IMR-90 (cell line): ENCODE data around the gene RGS16. TPM values are rescaled to one million over a fixed set of nuclear protein-coding genes. Genes with fewer than 3 reads are reported as not detected.

Experiments used
- ATAC-seq: fragments of 200-7000 bp; cut with Tn5 transposase; 2 replicates; pipeline ENCODE4 v1.9.1; 2020; ENCODE audit warnings: low read depth, mild to moderate bottlenecking, moderate library complexity
- BruUV-seq: library from RNA; stranded (reverse); fragments of 400-500 nt; replicated peaks from 2 replicates; lab custom pipeline; 2021; lab: Mats Ljungman, UMichigan
- CTCF ChIA-PET: fragments of 300-600 bp; formaldehyde crosslinking; extraction: SDS; loops from one replicate; lab custom pipeline; 2021; ENCODE audit warnings: antibody characterized with exemption; lab: Yijun Ruan, JAX
- POLR2A ChIA-PET: fragments of 300-600 bp; sonication (Branson Sonifier 250); formaldehyde crosslinking; loops from one replicate; lab custom pipeline; 2022; ENCODE audit warnings: antibody characterized with exemption; ENCODE audit not compliant: unreplicated experiment; lab: Charles Lee
- DNase-seq: peaks from one replicate; pipeline ENCODE4 v3.0.0; 2013
- H2AFZ ChIP-seq: replicated peaks from 2 replicates; pipeline ENCODE3; 2013; ENCODE audit warnings: low read length, mild to moderate bottlenecking; ENCODE audit not compliant: poor library complexity
- H2AK5ac ChIP-seq: 2 replicates; pipeline ENCODE4 v1.6.1; 2013; ENCODE audit warnings: low read depth, low read length, inconsistent platforms
- H2AK9ac ChIP-seq: replicated peaks from 2 replicates; pipeline ENCODE3; 2013; ENCODE audit warnings: mild to moderate bottlenecking, low read depth, low read length, moderate library complexity; ENCODE audit not compliant: poor library complexity
- H2BK120ac ChIP-seq: 2 replicates; pipeline ENCODE4 v1.6.1; 2013; ENCODE audit warnings: low read depth, low read length, inconsistent platforms
- H2BK15ac ChIP-seq: 3 replicates; pipeline ENCODE4 v1.6.1; 2013; ENCODE audit warnings: low read depth, low read length, inconsistent platforms
- H2BK20ac ChIP-seq: 2 replicates; pipeline ENCODE4 v1.6.1; 2013; ENCODE audit warnings: low read depth, mild to moderate bottlenecking, inconsistent platforms, low read length, moderate library complexity
- H2BK5ac ChIP-seq: 2 replicates; pipeline ENCODE4 v1.6.1; 2013; ENCODE audit warnings: mild to moderate bottlenecking, low read depth, low read length, inconsistent platforms; ENCODE audit not compliant: poor library complexity, severe bottlenecking
- H3K14ac ChIP-seq: replicated peaks from 2 replicates; pipeline ENCODE4 v1.6.1; 2013; ENCODE audit warnings: low read depth, low read length, inconsistent platforms
- H3K18ac ChIP-seq: 2 replicates; pipeline ENCODE4 v1.6.1; 2013; ENCODE audit warnings: low read depth, low read length, control low read depth
- H3K23ac ChIP-seq: 2 replicates; pipeline ENCODE4 v1.6.1; 2013; ENCODE audit warnings: low read depth, low read length, inconsistent platforms
- H3K27ac ChIP-seq: 2 replicates; pipeline ENCODE4 v1.5.1; 2013; ENCODE audit warnings: mild to moderate bottlenecking, control low read depth, low read length; ENCODE audit not compliant: insufficient read depth
- H3K27me3 ChIP-seq: 2 replicates; pipeline ENCODE4 v1.6.1; 2013; ENCODE audit warnings: low read length; ENCODE audit not compliant: control insufficient read depth, insufficient read depth
- H3K36me3 ChIP-seq: 2 replicates; pipeline ENCODE4 v1.6.1; 2013; ENCODE audit warnings: low read length, mixed read lengths; ENCODE audit not compliant: control insufficient read depth, insufficient read depth
- H3K4ac ChIP-seq: 2 replicates; pipeline ENCODE4 v1.6.1; 2013; ENCODE audit warnings: low read depth, low read length, inconsistent platforms
- H3K4me1 ChIP-seq: 2 replicates; pipeline ENCODE4 v1.6.1; 2013; ENCODE audit warnings: low read length, mixed read lengths; ENCODE audit not compliant: control insufficient read depth, insufficient read depth
- H3K4me2 ChIP-seq: 2 replicates; pipeline ENCODE4 v1.6.1; 2013; ENCODE audit warnings: low read depth, mild to moderate bottlenecking, control low read depth, low read length, moderate library complexity
- H3K4me3 ChIP-seq: 2 replicates; pipeline ENCODE4 v1.5.1; 2013; ENCODE audit warnings: low read depth, mild to moderate bottlenecking, control low read depth, low read length, moderate library complexity; ENCODE audit not compliant: insufficient read depth
- H3K56ac ChIP-seq: 2 replicates; pipeline ENCODE4 v1.6.1; 2013; ENCODE audit warnings: low read length, inconsistent platforms; ENCODE audit not compliant: insufficient read depth; ENCODE audit errors: extremely low read depth
- H3K79me1 ChIP-seq, 2 experiments: 2 replicates each; pipeline ENCODE4 v1.6.1; 2013; ENCODE audit warnings: low read length in 2 of 2, inconsistent platforms in 1 of 2, low read depth in 1 of 2
- H3K9ac ChIP-seq: 2 replicates; pipeline ENCODE4 v1.6.1; 2013; ENCODE audit warnings: low read depth, low read length, control low read depth
- H3K9me1 ChIP-seq: 2 replicates; pipeline ENCODE4 v1.6.1; 2013; ENCODE audit warnings: low read length, inconsistent platforms; ENCODE audit not compliant: insufficient read depth
- H3K9me3 ChIP-seq: 2 replicates; pipeline ENCODE4 v1.6.1; 2013; ENCODE audit warnings: low read length; ENCODE audit not compliant: control insufficient read depth, insufficient read depth
- H4K20me1 ChIP-seq: 2 replicates; pipeline ENCODE4 v1.6.1; 2013; ENCODE audit warnings: low read length, inconsistent platforms; ENCODE audit not compliant: insufficient read depth
- H4K5ac ChIP-seq: 2 replicates; pipeline ENCODE4 v1.6.1; 2013; ENCODE audit warnings: mild to moderate bottlenecking, low read depth, low read length, control low read depth
- H4K8ac ChIP-seq, 2 experiments: 2 replicates each; pipeline ENCODE4 v1.6.1; 2013; ENCODE audit warnings: low read depth in 2 of 2, low read length in 2 of 2, control low read depth in 1 of 2, inconsistent platforms in 1 of 2
- H4K91ac ChIP-seq: 2 replicates; pipeline ENCODE4 v1.6.1; 2013; ENCODE audit warnings: low read depth, low read length, inconsistent platforms; ENCODE audit not compliant: insufficient read depth
- BHLHE40 ChIP-seq: fragments of 150-350 bp; IDR thresholded peaks from 2 replicates; pipeline ENCODE4 v1.6.1; 2016; ENCODE audit warnings: mild to moderate bottlenecking, low read depth, low read length
- CEBPB ChIP-seq: IDR thresholded peaks from 2 replicates; pipeline ENCODE4 v1.6.1; 2012; ENCODE audit warnings: low read depth, low read length, improper control_type of control experiment
- CHD1 ChIP-seq: IDR thresholded peaks from 2 replicates; pipeline ENCODE4 v1.6.1; 2012; ENCODE audit warnings: low read depth, low read length, improper control_type of control experiment
- FOS ChIP-seq: fragments of 150-350 bp; IDR thresholded peaks from 2 replicates; pipeline ENCODE4 v1.6.1; 2016; ENCODE audit warnings: low read depth, low read length
- MAFK ChIP-seq: IDR thresholded peaks from 2 replicates; pipeline ENCODE4 v1.6.1; 2012; ENCODE audit warnings: low read depth, low read length, improper control_type of control experiment
- POLR2A ChIP-seq: IDR thresholded peaks from 2 replicates; pipeline ENCODE4 v1.6.1; 2012; ENCODE audit warnings: mild to moderate bottlenecking, low read depth, low read length
- RCOR1 ChIP-seq: IDR thresholded peaks from 2 replicates; pipeline ENCODE4 v1.6.1; 2012; ENCODE audit warnings: mild to moderate bottlenecking, low read length, improper control_type of control experiment; ENCODE audit not compliant: insufficient replicate concordance
- SMC3 ChIP-seq: fragments of 150-350 bp; IDR thresholded peaks from 2 replicates; pipeline ENCODE4 v1.6.1; 2016; ENCODE audit warnings: low read depth, mild to moderate bottlenecking, antibody characterized with exemption, low read length, moderate library complexity
- WGBS, 2 experiments: methylation state at CpG; one replicate each; pipeline versions ENCODE4 v1.1.5 to v1.1.7; 2013; ENCODE audit warnings: missing lambda C conversion rate in 2 of 2; ENCODE audit not compliant: insufficient read length in 1 of 2; ENCODE audit errors: extremely low coverage in 2 of 2; 5-methylcytosine and 5-hydroxymethylcytosine counted together
- dilution Hi-C: fragments of 300-500 bp; cut with HindIII; formaldehyde crosslinking; loops from one replicate; pipeline ENCODE4 v1.14.3; 2018; ENCODE audit warnings: low sequenced_read_pairs; ENCODE audit not compliant: unreplicated experiment
- in situ Hi-C: fragments of 300-500 bp; cut with MboI; formaldehyde crosslinking; loops from 3 replicates; pipeline ENCODE4 v1.14.3; 2019; ENCODE audit warnings: low sequenced_read_pairs, inconsistent platforms, mixed read lengths
- intact Hi-C: fragments of 100-400 bp; cut with micrococcal nuclease; formaldehyde crosslinking; loops from 2 replicates; pipeline ENCODE4 v1.10.0; 2022
- polyA plus RNA-seq, 3 experiments: library from polyadenylated mRNA; depleted of rRNA; stranded (reverse); fragments of >200 nt; gene quantifications; 2 replicates each; pipeline ENCODE4 v1.2.3, GENCODE V29; 2012; ENCODE audit warnings: low replicate concordance in 1 of 3
- total RNA-seq: library from RNA; depleted of rRNA; stranded (reverse); fragments of >200 nt; gene quantifications from 2 replicates; pipeline ENCODE4 v1.2.3, GENCODE V29; 2012
- TF ChIP-seq, protein P1 (sequence below): fragments of 150-350 bp; IDR thresholded peaks from 2 replicates; pipeline ENCODE4 v1.6.1; 2017; ENCODE audit warnings: mild to moderate bottlenecking, antibody characterized with exemption, low read length, low read depth

Gene RGS16
- total and polyA plus RNA-seq, 2 of the 4 experiments (the other 2 are of a cell fraction), result 0.15 to 0.18 TPM

DNA sequence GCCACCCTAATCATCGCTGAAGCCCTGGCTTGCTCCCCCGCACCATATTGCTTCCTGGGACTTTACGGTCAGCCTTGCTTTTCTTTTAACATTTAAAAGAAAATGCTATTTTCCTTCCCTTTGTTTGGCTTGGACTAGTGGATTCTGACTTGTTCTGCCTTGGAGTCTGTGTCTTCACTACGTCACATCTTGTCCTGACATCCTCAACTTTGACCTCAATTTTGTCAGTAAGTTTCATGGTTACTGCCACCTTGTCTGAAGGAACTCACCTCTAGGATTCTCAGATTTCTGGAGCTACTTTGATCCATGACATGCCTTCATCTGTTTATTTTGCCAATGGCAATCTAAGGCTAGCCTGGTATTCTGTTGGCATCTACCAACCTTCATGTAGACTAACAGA, 19.4 kb downstream of the RGS16 start:
- H2BK5ac ChIP-seq, result no peak overlapping the region
- H3K9me1 ChIP-seq, result no peaks in the 10 kb centered on the region
- no peak overlapping the region for H3K4me3 ChIP-seq
- H3K4ac ChIP-seq, result no peak overlapping the region
- intact Hi-C loops (no loop called here), in situ Hi-C loops (no loop called here), dilution Hi-C loops (no loop called here)
- DNase-seq (no peak), ATAC-seq (no peak)
- no peak overlapping the region for H4K8ac ChIP-seq
- H3K27me3 ChIP-seq, result no peaks in the 10 kb centered on the region
- no peak overlapping the region for H2BK120ac ChIP-seq
- WGBS, 2 experiments, result 60% methylated on average over 1 of the region's 4 CpGs; no CpG with 5 or more reads in 1 of the 2 experiments
- H3K4me1 ChIP-seq, result no peaks in the 10 kb centered on the region
- H3K23ac ChIP-seq, result no peak overlapping the region
- H3K36me3 ChIP-seq, result peaks cover 17% of the 10 kb centered on the region
- ChIA-PET CTCF (no interaction called here), POLR2A (no interaction called here)
- no peak overlapping the region for H3K27ac ChIP-seq
- no peak overlapping the region for H4K5ac ChIP-seq
- BruUV-seq, result no TSS peak
- no peaks in the 10 kb centered on the region for H4K20me1 ChIP-seq
- H2BK20ac ChIP-seq, result no peak overlapping the region
- no peak overlapping the region for H3K18ac ChIP-seq
- no peak overlapping the region for H3K4me2 ChIP-seq
- no peak overlapping the region for H2AK5ac ChIP-seq
- no peaks in the 10 kb centered on the region for H3K9me3 ChIP-seq
- H2AFZ ChIP-seq, result no peak overlapping the region
- no peak overlapping the region for H2BK15ac ChIP-seq
- H3K79me1 ChIP-seq, result no peaks in the 10 kb centered on the region
- TF ChIP-seq POLR2A (no peak), BHLHE40 (no peak), MAFK (no peak), SMC3 (no peak), CEBPB (no peak), RCOR1 (no peak), FOS (no peak), CHD1 (no peak)
- TF ChIP-seq, protein P1, sequence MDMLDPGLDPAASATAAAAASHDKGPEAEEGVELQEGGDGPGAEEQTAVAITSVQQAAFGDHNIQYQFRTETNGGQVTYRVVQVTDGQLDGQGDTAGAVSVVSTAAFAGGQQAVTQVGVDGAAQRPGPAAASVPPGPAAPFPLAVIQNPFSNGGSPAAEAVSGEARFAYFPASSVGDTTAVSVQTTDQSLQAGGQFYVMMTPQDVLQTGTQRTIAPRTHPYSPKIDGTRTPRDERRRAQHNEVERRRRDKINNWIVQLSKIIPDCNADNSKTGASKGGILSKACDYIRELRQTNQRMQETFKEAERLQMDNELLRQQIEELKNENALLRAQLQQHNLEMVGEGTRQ, result no peak
- H3K9ac ChIP-seq, result no peak overlapping the region
- H4K91ac ChIP-seq, result no peak overlapping the region
- H3K56ac ChIP-seq, result no peak overlapping the region
- H2AK9ac ChIP-seq, result no peak overlapping the region
- H3K14ac ChIP-seq, result no peak overlapping the region
